Cardiac septum (tissue), 1 donor: Measurements from ENCODE around the gene TXNL4B. TPM values are rescaled to one million over a fixed set of nuclear protein-coding genes. Genes with fewer than 3 reads are reported as not detected.

ENCODE experiments used
- DNase-seq: peaks from one replicate; pipeline ENCODE4 v3.0.0-alpha.2; 2020; ENCODE audit warnings: low spot score
- intact Hi-C: fragments of 100-400 bp; cut with DNase I; formaldehyde crosslinking; loops from one replicate; pipeline ENCODE4 v1.14.0; 2022
- total RNA-seq: library from RNA; stranded (reverse); fragmentation: NEBNext Ultra II Directional; extraction: Animal tissue kit (Norgen Biotek cat#: 25700); gene quantifications from one replicate; pipeline ENCODE4 v1.2.1, GENCODE V29; 2021
- donor health status: DM: no; HTN: no; CAD: no.

The TXNL4B gene
- total RNA-seq, 1 donor from 2014 or later, result 5.8 TPM

GRCh38 chr16:72120026-72120425 lies 26.6 kb upstream of the TXNL4B start:
- DNase-seq, result no peak
- intact Hi-C loops, result loop anchor here (10.0 kb wide), 1 partner anchor 1755 kb away; no protein-coding TSS in a partner anchor

- intact Hi-C loops, result no loop called here
- DNase-seq, result no peak
These were observed 20.2 kb upstream of the TXNL4B start for GRCh38 chr16:72113616-72113945.

DNA sequence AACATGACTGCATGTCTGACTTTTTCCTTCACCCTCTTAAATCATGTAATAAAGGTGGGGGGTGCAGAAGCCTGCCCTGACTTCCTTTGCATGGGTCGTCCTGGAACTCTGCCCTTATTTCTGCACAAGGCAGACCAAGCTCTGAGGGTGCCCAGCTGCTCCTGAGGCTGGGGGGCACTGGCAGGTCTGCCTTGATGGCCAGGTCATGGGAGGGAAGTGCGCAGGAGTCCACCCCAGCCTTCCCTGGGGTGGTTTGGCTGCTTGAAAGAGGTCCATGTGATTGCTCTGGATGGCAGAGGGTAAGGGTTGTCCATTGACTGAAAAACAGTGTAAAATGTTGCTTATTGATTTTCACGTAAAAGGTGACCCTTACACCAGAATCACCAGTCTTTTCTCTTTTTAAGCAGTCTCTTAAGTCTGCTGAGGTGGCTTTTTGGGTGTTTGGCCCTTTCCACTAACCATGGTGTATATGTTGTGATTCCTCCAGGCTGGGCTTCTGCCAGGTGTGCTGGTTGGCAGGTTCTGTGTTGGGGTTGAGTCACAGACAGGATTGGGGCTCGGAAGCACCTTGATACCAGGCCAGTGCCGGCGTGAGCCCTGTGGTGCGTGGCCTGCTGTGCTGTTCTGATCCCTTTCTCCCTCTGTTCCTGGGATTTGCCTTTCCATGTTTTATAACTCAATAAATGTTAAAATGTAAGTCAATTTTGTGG lies 19.6 kb upstream of the TXNL4B start:
- intact Hi-C loops, result no loop called here
- no peak for DNase-seq

GRCh38 chr16:72112452-72112792 lies 19.0 kb upstream of the TXNL4B start:
- intact Hi-C loops, result no loop called here
- no peak for DNase-seq

- no peak for DNase-seq
- intact Hi-C loops, result no loop called here
These were observed 18.4 kb upstream of the TXNL4B start for GRCh38 chr16:72111657-72112451.

- no peak for DNase-seq
- intact Hi-C loops, result no loop called here
These were observed 17.5 kb upstream of the TXNL4B start for GRCh38 chr16:72110662-72111615.

- no peak for DNase-seq
- intact Hi-C loops, result no loop called here
These were observed 16.6 kb upstream of the TXNL4B start for GRCh38 chr16:72109966-72110530.

DNA sequence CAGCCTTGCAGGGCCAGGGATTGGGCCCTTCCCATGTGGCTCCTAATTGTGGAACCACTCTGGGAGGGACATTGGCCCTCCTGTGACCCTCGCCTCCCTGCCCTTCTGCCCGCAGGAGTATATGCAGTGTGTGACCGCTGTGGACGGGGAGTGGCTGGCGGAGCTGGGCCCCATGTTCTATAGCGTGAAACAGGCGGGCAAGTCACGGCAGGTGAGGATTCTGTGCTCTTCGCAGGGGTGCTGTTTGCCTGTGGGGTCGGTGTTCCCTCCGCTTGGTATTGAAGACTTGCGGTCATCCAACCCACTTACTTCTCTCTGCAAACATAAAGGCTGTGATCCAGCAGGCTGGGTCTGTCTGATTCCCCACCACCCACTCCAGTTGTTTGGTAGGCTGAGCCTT lies 15.9 kb upstream of the TXNL4B start:
- no peak for DNase-seq
- intact Hi-C loops, result no loop called here

DNA sequence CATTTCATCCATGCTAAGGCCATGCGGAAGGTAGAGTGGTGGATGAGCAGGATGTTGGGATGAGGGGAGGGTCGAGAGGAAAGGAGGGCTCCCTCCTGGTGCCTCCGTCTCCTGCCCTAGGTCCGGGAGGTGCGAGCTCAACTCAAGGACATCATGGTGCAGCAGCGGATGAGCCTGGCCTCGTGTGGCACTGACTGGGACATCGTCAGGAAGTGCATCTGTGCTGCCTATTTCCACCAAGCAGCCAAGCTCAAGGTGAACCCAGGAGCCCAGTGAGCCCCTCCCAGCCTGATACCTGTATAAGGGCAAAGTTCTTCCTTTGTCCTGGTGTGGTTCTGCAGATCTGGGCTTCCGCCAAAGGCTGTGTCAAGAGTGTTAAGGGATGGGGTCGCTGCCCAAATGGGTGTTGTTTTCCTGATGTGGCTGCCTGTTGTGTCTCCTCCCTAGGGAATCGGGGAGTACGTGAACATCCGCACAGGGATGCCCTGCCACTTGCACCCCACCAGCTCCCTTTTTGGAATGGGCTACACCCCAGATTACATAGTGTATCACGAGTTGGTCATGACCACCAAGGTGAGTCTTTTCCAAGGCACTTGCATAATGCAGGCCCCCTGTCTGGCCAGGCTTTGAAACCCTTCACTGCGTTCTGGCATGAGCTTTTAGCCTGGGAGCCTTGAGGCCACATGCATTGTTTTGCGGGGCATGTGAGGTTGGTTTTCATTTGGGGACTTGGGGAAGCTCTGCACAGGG lies 15.1 kb upstream of the TXNL4B start:
- intact Hi-C loops, result no loop called here

DNA sequence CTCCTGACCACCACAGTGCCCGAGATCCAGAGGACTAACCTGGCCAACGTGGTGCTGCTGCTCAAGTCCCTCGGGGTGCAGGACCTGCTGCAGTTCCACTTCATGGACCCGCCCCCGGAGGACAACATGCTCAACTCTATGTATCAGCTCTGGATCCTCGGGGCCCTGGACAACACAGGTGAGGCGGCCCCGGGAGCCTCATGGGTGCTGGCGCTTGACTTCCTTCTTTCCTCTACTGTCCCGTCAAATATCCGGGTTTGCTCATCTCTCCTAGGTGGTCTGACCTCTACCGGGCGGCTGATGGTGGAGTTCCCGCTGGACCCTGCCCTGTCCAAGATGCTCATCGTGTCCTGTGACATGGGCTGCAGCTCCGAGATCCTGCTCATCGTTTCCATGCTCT lies 14.0 kb upstream of the TXNL4B start:
- no peak for DNase-seq
- intact Hi-C loops, result no loop called here

More for the DNA sequence above, 15.1 kb upstream of the TXNL4B start:
- no peak for DNase-seq

- no peak for DNase-seq
- intact Hi-C loops, result no loop called here
These were observed 12.6 kb upstream of the TXNL4B start for GRCh38 chr16:72105978-72106377.

DNA sequence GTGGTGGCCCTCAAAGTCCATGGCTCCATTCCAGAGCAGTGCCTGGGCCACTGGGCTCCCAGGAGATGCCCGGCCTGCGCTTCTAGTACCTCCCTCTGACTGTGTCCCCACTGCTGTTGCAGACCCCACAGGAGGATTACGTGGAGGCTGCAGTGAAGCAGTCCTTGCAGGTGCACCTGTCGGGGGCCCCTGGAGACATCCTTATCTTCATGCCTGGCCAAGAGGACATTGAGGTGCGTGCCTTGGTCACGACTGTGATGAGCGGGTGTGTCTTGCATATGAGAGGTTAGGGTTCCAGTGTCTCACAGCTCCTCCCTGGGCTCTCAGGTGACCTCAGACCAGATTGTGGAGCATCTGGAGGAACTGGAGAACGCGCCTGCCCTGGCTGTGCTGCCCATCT lies 11.5 kb upstream of the TXNL4B start:
- no peak for DNase-seq
- intact Hi-C loops, result no loop called here

DNA sequence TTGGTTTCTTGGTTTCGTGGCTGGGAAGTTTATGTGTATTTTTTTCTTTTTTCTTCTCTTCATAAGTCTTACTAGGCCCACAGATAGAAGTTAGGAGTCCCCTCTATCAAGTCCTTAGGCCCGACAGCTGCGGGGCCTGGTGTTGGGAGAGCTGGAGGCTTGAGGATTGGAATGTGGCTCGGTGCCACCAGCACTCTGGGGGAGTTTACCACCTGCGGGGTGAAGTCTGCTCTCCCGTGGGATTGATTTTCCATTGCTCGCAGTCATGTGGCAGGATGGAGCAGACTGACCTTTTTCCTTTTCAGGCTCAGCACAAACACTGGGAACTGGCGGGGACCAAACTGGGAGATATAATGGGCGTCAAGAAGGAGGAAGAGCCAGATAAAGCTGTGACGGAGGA lies 7.8 kb upstream of the TXNL4B start:
- intact Hi-C loops, result no loop called here

DNA sequence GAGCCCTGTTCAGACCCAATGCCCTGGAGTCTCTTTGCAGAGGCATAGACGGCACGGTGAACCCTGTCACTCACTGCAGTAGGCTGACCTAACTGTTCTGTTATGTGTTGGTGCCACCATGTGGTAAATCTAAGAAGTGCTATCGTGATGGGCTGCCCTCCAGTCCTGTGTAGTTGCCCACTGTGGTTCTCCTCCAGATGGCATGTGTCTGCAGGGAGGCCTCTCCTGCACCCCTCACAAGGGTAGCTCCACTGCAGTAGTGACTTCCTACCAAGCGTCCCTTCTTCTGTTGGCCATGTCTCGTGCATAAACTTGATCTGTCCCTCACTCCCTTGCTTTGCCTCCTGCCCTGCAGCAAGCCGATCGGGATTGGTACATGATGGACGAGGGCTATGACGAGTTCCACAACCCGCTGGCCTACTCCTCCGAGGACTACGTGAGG lies 6.0 kb upstream of the TXNL4B start:
- intact Hi-C loops, result loop anchor here (1.0 to 10.0 kb wide), 2 partner anchors 34 to 205 kb away; partner anchors contain the start of gene IST1

More for the DNA sequence above, 7.8 kb upstream of the TXNL4B start:
- DNase-seq, result no peak

GRCh38 chr16:72098936-72099335 lies 5.5 kb upstream of the TXNL4B start:
- DNase-seq, result no peak
- intact Hi-C loops, result loop anchor here (1.0 to 10.0 kb wide), 2 partner anchors 34 to 204 kb away; partner anchors contain the start of gene IST1

More for the DNA sequence above, 6.0 kb upstream of the TXNL4B start:
- no peak for DNase-seq

DNA sequence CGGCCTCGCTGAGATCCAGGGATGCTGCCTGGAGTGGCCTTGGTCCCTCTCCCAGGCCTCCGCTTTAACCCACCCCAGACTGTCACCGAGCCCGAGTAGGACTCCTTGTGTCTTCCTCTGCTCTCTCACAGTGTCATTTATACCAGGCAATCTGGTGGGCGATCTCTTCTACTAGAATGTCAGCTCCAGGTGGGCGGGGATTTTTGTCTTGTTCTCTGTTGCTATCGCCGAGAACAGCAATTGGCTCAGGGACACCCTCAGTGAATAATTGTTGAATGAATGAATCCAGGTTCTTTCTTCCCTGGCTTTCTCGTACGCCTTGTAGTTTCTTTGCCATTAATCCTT lies 818 bp upstream of the TXNL4B start:
- DNase-seq, result no peak
- intact Hi-C loops, result loop anchor here (2.0 to 10.0 kb wide), 2 partner anchors 85 to 199 kb away; partner anchors contain the start of genes DHODH and IST1

- no peak for DNase-seq
- intact Hi-C loops, result loop anchor here (10.0 kb wide), 1 partner anchor 198 kb away; the partner anchor contains the start of gene IST1
These were observed 480 bp downstream of the TXNL4B start for GRCh38 chr16:72092832-72093447.

DNA sequence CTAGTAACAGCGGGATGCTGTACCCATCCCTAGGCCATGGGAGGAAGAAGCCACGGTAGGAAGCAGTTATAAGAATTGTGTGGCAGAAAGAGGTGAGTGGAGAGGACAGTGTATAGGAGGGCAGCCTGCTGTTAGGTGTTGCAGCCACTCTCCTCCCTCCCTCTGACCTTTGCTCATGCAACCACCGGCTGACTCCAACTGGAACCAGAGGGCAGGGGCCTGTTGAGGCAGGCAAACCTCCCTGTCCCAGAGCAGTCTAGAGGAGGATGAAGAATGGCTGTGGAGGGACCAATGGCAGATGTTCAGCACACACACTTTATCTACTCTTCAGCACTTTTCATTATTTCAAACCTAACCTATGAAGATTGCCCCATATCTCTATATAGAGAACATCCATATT lies 2.2 kb downstream of the TXNL4B start:
- no peak for DNase-seq
- intact Hi-C loops, result loop anchor here (10.0 kb wide), 1 partner anchor 196 kb away; the partner anchor contains the start of gene IST1
